Measurements from ENCODE around the gene FLNB. TPM values are rescaled to one million over a fixed set of nuclear protein-coding genes. Genes with fewer than 3 reads are reported as not detected.

FLNB gene
- total RNA-seq, 4 donors from 2014 or later = 61.9 to 114 (median 89.9) TPM

- no peak overlapping the region for H3K27ac ChIP-seq (replicated peaks in 1 of 4)
- H3K9me3 ChIP-seq = no peaks in the 10 kb centered on the region
- intact Hi-C loops (cut with DNase I) = no loop called here
- H3K4me3 ChIP-seq = no peak overlapping the region
- H3K36me3 ChIP-seq = no peaks in the 10 kb centered on the region
- TF ChIP-seq POLR2A (IDR thresholded peaks at IDR 0.05; ENCODE audit: low read depth) (no peak), EP300 (IDR thresholded peaks at IDR 0.05) (no peak), CTCF (IDR thresholded peaks at IDR 0.05) (no peak), POLR2AphosphoS5 (IDR thresholded peaks at IDR 0.05) (no peak)
- 83% methylated on average over 4 of the region's 4 CpGs for WGBS
- peaks cover 0 to 8% (median under 1%) of the 10 kb centered on the region in 4 donors for H3K4me1 ChIP-seq
- no peaks in the 10 kb centered on the region for H3K27me3 ChIP-seq
- DNase-seq (ENCODE audit: extremely low spot score) = no peak
Measured at GRCh38 chr3:58205981-58206380, 197.8 kb downstream of the FLNB start.

GRCh38 chr3:58206406-58207011, 198.3 kb downstream of the FLNB start:
- 91% methylated on average over 4 of the region's 5 CpGs for WGBS
- no peaks in the 10 kb centered on the region for H3K27me3 ChIP-seq
- TF ChIP-seq EP300 (IDR thresholded peaks at IDR 0.05) (no peak), POLR2A (IDR thresholded peaks at IDR 0.05; ENCODE audit: low read depth) (no peak), CTCF (IDR thresholded peaks at IDR 0.05) (no peak), POLR2AphosphoS5 (IDR thresholded peaks at IDR 0.05) (no peak)
- H3K4me1 ChIP-seq = peaks cover 0 to 3% (median 0%) of the 10 kb centered on the region in 4 donors
- no peak for DNase-seq (ENCODE audit: extremely low spot score)
- H3K4me3 ChIP-seq = no peak overlapping the region
- H3K9me3 ChIP-seq = no peaks in the 10 kb centered on the region
- intact Hi-C loops (cut with DNase I) = no loop called here
- H3K36me3 ChIP-seq = no peaks in the 10 kb centered on the region
- H3K27ac ChIP-seq (replicated peaks in 1 of 4) = no peak overlapping the region

GRCh38 chr3:58207954-58208353, 199.7 kb downstream of the FLNB start:
- TF ChIP-seq EP300 (IDR thresholded peaks at IDR 0.05) (no peak), POLR2A (IDR thresholded peaks at IDR 0.05; ENCODE audit: low read depth) (no peak), POLR2AphosphoS5 (IDR thresholded peaks at IDR 0.05) (no peak), CTCF (IDR thresholded peaks at IDR 0.05) (no peak)
- 90% methylated on average over 4 of the region's 4 CpGs for WGBS

GRCh38 chr3:58209933-58210332, 201.7 kb downstream of the FLNB start:
- intact Hi-C loops (cut with DNase I) = no loop called here
- no peaks in the 10 kb centered on the region for H3K27me3 ChIP-seq
- H3K27ac ChIP-seq (replicated peaks in 1 of 4) = no peak overlapping the region
- H3K36me3 ChIP-seq = no peaks in the 10 kb centered on the region
- H3K4me1 ChIP-seq = peaks cover 0 to 3% (median 0%) of the 10 kb centered on the region in 4 donors
- no peak overlapping the region for H3K4me3 ChIP-seq
- no peak for DNase-seq (ENCODE audit: extremely low spot score)
- TF ChIP-seq EP300 (IDR thresholded peaks at IDR 0.05) (no peak), POLR2AphosphoS5 (IDR thresholded peaks at IDR 0.05) (no peak), CTCF (IDR thresholded peaks at IDR 0.05) (no peak), POLR2A (IDR thresholded peaks at IDR 0.05; ENCODE audit: low read depth) (no peak)
- 62% methylated on average over 3 of the region's 3 CpGs for WGBS
- H3K9me3 ChIP-seq = no peaks in the 10 kb centered on the region

More at GRCh38 chr3:58207954-58208353, 199.7 kb downstream of the FLNB start:
- intact Hi-C loops (cut with DNase I) = no loop called here
- no peak overlapping the region for H3K27ac ChIP-seq (replicated peaks in 1 of 4)
- no peaks in the 10 kb centered on the region for H3K27me3 ChIP-seq
- no peaks in the 10 kb centered on the region for H3K9me3 ChIP-seq
- no peaks in the 10 kb centered on the region for H3K36me3 ChIP-seq
- H3K4me3 ChIP-seq = no peak overlapping the region
- DNase-seq (ENCODE audit: extremely low spot score) = no peak
- H3K4me1 ChIP-seq = no peaks in the 10 kb centered on the region

Measured in esophagus muscularis mucosa (tissue), 4 donors.